Panc1 (cell line): ENCODE measurements around the gene DOCK4. TPM values are rescaled to one million over a fixed set of nuclear protein-coding genes. Genes with fewer than 3 reads are reported as not detected.

Source experiments
- ATAC-seq: fragments of 200-7000 bp; cut with Tn5 transposase; 2 replicates; pipeline ENCODE4 v1.9.1; 2020; ENCODE audit warnings: mild to moderate bottlenecking, moderate library complexity
- BruUV-seq: library from RNA; stranded (reverse); fragments of 400-500 nt; replicated peaks from 2 replicates; lab custom pipeline; 2021; lab: Mats Ljungman, UMichigan
- CTCF ChIA-PET: fragments of 300-600 bp; sonication (Branson Sonifier 250); formaldehyde crosslinking; loops from one replicate; lab custom pipeline; 2022; ENCODE audit warnings: antibody characterized with exemption; lab: Charles Lee
- POLR2A ChIA-PET: fragments of 300-600 bp; sonication (Branson Sonifier 250); formaldehyde crosslinking; loops from one replicate; lab custom pipeline; 2022; ENCODE audit warnings: antibody characterized with exemption; lab: Charles Lee
- DNase-seq: peaks from one replicate; pipeline ENCODE4 v3.0.0-alpha.2; 2010; ENCODE audit warnings: low read depth, low spot score
- H3K27ac ChIP-seq: 2 replicates; pipeline ENCODE4 v1.5.1; 2011; ENCODE audit warnings: mild to moderate bottlenecking, low read length, inconsistent platforms
- H3K27me3 ChIP-seq: fragments of 200-500 bp; sonication (Bioruptor generic); 2 replicates; pipeline ENCODE4 v1.6.0; 2014; ENCODE audit warnings: low read length, inconsistent platforms; ENCODE audit not compliant: control insufficient read depth, insufficient read depth
- H3K36me3 ChIP-seq: fragments of 200-500 bp; sonication (Bioruptor generic); 2 replicates; pipeline ENCODE4 v1.5.1; 2014; ENCODE audit warnings: inconsistent platforms, mild to moderate bottlenecking, low read length, moderate library complexity; ENCODE audit not compliant: control insufficient read depth, insufficient read depth
- H3K4me1 ChIP-seq: 2 replicates; pipeline ENCODE4 v1.5.1; 2011; ENCODE audit warnings: inconsistent platforms, mild to moderate bottlenecking, low read length, moderate library complexity; ENCODE audit not compliant: control insufficient read depth, insufficient read depth
- H3K4me3 ChIP-seq, 2 experiments: 2 replicates each; pipeline ENCODE4 v1.5.1; 2011 to 2012; ENCODE audit warnings: low read depth in 2 of 2, low read length in 2 of 2, mild to moderate bottlenecking in 2 of 2, inconsistent platforms in 1 of 2, moderate library complexity in 1 of 2
- H3K9me3 ChIP-seq: fragments of 200-500 bp; sonication (Bioruptor generic); 2 replicates; pipeline ENCODE4 v1.5.1; 2014; ENCODE audit warnings: low read depth, mild to moderate bottlenecking, inconsistent platforms, low read length, moderate library complexity; ENCODE audit not compliant: control insufficient read depth, insufficient read depth
- POLR2AphosphoS5 ChIP-seq: IDR thresholded peaks from 2 replicates; pipeline ENCODE4 v1.6.1; 2012; ENCODE audit warnings: mild to moderate bottlenecking, low read depth, low read length, moderate library complexity
- SIN3A ChIP-seq: IDR thresholded peaks from 2 replicates; pipeline ENCODE4 v1.6.1; 2012; ENCODE audit warnings: low read depth, mild to moderate bottlenecking, low read length, moderate library complexity, borderline replicate concordance; ENCODE audit not compliant: insufficient read depth
- TCF7L2 ChIP-seq: IDR thresholded peaks from 2 replicates; pipeline ENCODE4 v1.6.1; 2011; ENCODE audit warnings: mild to moderate bottlenecking, low read depth, low read length, inconsistent platforms
- in situ Hi-C: cut with HindIII; loops from 2 replicates; pipeline ENCODE4 v1.10.0; 2016; ENCODE audit warnings: low sequenced_read_pairs, low pct_unique_long_range_greater_than_20kb
- intact Hi-C: fragments of 100-400 bp; cut with micrococcal nuclease; formaldehyde crosslinking; loops from one replicate; pipeline ENCODE4 v1.10.0; 2022; ENCODE audit not compliant: unreplicated experiment
- total RNA-seq: library from RNA; stranded (reverse); gene quantifications from one replicate; pipeline ENCODE4 v1.2.1, GENCODE V29; 2021; ENCODE audit not compliant: unreplicated experiment
- TF ChIP-seq, protein P1 (sequence below), 2 experiments: IDR thresholded peaks; 2 replicates each; pipeline ENCODE4 v1.6.1; 2011 to 2012; ENCODE audit warnings: low read depth in 2 of 2, control low read depth in 1 of 2, low read length in 1 of 2, mild to moderate bottlenecking in 1 of 2, moderate library complexity in 1 of 2; ENCODE audit not compliant: insufficient read depth in 1 of 2
- TF ChIP-seq, protein P2 (sequence below): fragments of 450-650 bp; IDR thresholded peaks from 2 replicates; pipeline ENCODE4 v1.5.1; 2017; ENCODE audit warnings: mild to moderate bottlenecking

DOCK4 gene
- total RNA-seq, 1 experiment from 2014 or later = 10.8 TPM

DNA sequence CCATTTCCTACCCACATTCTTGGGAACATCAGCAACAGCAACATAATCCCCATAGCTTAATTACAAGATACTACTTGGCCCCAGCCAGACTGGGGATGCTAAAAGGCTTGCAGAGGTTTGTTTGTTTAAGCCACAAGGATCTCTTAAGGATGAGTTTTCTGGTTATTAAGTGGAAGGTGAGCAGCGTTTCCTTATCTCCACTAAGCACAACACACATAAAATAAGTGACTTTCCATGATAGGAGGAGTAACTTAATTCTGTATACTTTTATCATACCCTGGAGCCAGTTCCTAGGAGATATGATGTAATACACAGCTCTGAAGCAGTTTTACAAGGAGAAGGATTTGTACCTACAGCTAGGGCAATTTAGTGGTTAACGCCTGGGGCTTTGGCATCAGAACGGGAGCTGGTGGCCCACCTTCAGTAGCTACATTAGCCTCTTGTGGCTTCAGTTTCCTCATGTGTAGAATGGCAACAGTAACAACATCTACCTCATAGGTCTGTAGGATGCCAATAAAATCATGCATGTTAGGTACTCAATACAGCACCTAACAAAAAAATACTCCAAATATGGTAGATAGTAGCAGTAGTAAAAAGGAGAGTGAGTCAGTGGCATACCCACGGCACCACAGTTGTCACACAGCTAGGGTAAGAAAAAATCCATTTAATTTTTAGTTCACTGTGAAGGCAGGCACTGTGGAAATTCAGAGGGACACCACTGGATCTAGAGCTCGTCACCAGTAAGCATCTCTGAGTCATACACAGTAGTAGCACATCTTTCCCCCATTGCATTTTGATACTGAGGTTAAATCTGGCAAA, 55.2 kb downstream of the DOCK4 start:
- ATAC-seq = no peak
- Histone ChIP-seq H3K9me3 (no peaks in the 10 kb centered on the region), H3K36me3 (no peaks in the 10 kb centered on the region), H3K27ac (no peak overlapping the region), H3K27me3 (no peaks in the 10 kb centered on the region), H3K4me1 (no peaks in the 10 kb centered on the region), H3K4me3 (no peak overlapping the region)
- ChIA-PET POLR2A (interaction anchor here (0.6 to 0.7 kb wide), 2 partner anchors 11 to 92 kb away, joined by 5 to 6 read pairs; no protein-coding TSS in a partner anchor), CTCF (no interaction called here)
- no TSS peak for BruUV-seq
- in situ Hi-C loops (no loop called here), intact Hi-C loops (no loop called here)
- TF ChIP-seq, protein P1, sequence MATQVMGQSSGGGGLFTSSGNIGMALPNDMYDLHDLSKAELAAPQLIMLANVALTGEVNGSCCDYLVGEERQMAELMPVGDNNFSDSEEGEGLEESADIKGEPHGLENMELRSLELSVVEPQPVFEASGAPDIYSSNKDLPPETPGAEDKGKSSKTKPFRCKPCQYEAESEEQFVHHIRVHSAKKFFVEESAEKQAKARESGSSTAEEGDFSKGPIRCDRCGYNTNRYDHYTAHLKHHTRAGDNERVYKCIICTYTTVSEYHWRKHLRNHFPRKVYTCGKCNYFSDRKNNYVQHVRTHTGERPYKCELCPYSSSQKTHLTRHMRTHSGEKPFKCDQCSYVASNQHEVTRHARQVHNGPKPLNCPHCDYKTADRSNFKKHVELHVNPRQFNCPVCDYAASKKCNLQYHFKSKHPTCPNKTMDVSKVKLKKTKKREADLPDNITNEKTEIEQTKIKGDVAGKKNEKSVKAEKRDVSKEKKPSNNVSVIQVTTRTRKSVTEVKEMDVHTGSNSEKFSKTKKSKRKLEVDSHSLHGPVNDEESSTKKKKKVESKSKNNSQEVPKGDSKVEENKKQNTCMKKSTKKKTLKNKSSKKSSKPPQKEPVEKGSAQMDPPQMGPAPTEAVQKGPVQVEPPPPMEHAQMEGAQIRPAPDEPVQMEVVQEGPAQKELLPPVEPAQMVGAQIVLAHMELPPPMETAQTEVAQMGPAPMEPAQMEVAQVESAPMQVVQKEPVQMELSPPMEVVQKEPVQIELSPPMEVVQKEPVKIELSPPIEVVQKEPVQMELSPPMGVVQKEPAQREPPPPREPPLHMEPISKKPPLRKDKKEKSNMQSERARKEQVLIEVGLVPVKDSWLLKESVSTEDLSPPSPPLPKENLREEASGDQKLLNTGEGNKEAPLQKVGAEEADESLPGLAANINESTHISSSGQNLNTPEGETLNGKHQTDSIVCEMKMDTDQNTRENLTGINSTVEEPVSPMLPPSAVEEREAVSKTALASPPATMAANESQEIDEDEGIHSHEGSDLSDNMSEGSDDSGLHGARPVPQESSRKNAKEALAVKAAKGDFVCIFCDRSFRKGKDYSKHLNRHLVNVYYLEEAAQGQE (IDR thresholded peaks at IDR 0.05; ENCODE audit: insufficient read depth in 1 of 2, low read depth in 2 of 2, low read length in 1 of 2) = no peak
- TF ChIP-seq TCF7L2 (no peak), POLR2AphosphoS5 (no peak), SIN3A (no peak)
- TF ChIP-seq, protein P2, sequence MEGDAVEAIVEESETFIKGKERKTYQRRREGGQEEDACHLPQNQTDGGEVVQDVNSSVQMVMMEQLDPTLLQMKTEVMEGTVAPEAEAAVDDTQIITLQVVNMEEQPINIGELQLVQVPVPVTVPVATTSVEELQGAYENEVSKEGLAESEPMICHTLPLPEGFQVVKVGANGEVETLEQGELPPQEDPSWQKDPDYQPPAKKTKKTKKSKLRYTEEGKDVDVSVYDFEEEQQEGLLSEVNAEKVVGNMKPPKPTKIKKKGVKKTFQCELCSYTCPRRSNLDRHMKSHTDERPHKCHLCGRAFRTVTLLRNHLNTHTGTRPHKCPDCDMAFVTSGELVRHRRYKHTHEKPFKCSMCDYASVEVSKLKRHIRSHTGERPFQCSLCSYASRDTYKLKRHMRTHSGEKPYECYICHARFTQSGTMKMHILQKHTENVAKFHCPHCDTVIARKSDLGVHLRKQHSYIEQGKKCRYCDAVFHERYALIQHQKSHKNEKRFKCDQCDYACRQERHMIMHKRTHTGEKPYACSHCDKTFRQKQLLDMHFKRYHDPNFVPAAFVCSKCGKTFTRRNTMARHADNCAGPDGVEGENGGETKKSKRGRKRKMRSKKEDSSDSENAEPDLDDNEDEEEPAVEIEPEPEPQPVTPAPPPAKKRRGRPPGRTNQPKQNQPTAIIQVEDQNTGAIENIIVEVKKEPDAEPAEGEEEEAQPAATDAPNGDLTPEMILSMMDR = no peak
- DNase-seq = no peak

DNA sequence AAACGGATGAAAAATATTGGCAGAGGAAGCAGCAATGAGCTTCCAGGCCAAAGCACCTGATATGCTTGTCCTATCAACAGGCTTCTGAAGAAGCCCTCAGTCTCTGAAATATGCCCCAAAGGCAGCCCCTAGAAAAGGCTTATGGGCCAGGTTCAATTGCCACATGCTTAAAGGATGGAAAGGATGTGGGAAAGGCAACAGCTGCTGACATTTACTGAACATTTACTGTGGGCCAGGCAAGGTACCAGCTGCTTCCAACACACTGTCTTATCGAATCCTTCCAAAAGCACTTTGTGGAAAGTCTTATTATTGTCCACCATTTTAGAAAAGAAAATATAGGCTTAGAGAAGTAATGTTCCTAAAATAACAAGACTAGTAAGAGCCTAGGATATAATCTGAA, 56.5 kb downstream of the DOCK4 start:
- POLR2A ChIA-PET = no interaction called here
- in situ Hi-C loops (no loop called here), intact Hi-C loops (no loop called here)
- Histone ChIP-seq H3K4me3 (no peak overlapping the region), H3K27ac (no peak overlapping the region), H3K36me3 (no peaks in the 10 kb centered on the region), H3K4me1 (no peaks in the 10 kb centered on the region), H3K27me3 (no peaks in the 10 kb centered on the region), H3K9me3 (no peaks in the 10 kb centered on the region)
- TF ChIP-seq, protein P2 = no peak
- TF ChIP-seq POLR2AphosphoS5 = no peak
- TF ChIP-seq, protein P1 (IDR thresholded peaks at IDR 0.05; ENCODE audit: insufficient read depth in 1 of 2, low read depth in 2 of 2, low read length in 1 of 2) = no peak
- no peak for TF ChIP-seq SIN3A
- no peak for TF ChIP-seq TCF7L2
- ATAC-seq = no peak
- no peak for DNase-seq
- CTCF ChIA-PET = no interaction called here
- no TSS peak for BruUV-seq
